Neutrophil (primary cell): ENCODE measurements around the gene SLC23A3.

Source experiments
- H3K27ac ChIP-seq: fragments of 200-600 bp; sonication (generic); 2 replicates; pipeline ENCODE4 v1.5.1; 2016; ENCODE audit warnings: mild to moderate bottlenecking, moderate library complexity
- H3K27me3 ChIP-seq: fragments of 200-600 bp; sonication (generic); 2 replicates; pipeline ENCODE4 v1.6.0; 2016; ENCODE audit warnings: mild to moderate bottlenecking
- H3K36me3 ChIP-seq: fragments of 200-600 bp; sonication (generic); 2 replicates; pipeline ENCODE4 v1.5.1; 2017
- H3K4me1 ChIP-seq, 2 experiments: fragments of 200-600 bp in 1 of 2; sonication (generic) in 1 of 2; 1 replicate in 1 of 2; 2 replicates in 1 of 2; pipeline versions ENCODE4 v1.5.1 to v1.6.1; 2013 to 2016; ENCODE audit warnings: low read depth in 1 of 2, low read length in 1 of 2, mild to moderate bottlenecking in 1 of 2, moderate library complexity in 1 of 2; ENCODE audit not compliant: control insufficient read depth in 1 of 2, insufficient read depth in 1 of 2
- H3K4me3 ChIP-seq, 2 experiments: fragments of 200-600 bp in 1 of 2; sonication (generic) in 1 of 2; 1 replicate in 1 of 2; 2 replicates in 1 of 2; pipeline ENCODE4 v1.5.1; 2013 to 2016; ENCODE audit warnings: low read depth in 1 of 2, low read length in 1 of 2, mild to moderate bottlenecking in 1 of 2, moderate library complexity in 1 of 2
- H3K9me3 ChIP-seq: fragments of 200-600 bp; sonication (generic); 2 replicates; pipeline ENCODE4 v1.5.1; 2016
- CTCF ChIP-seq: fragments of 200-600 bp; sonication (generic); IDR thresholded peaks from 2 replicates; pipeline ENCODE4 v1.5.1; 2016; ENCODE audit warnings: antibody characterized with exemption

SLC23A3 gene

GRCh38 chr2:219214786-219215185 lies 45.0 kb upstream of the SLC23A3 start:
- no peaks in the 10 kb centered on the region for H3K9me3 ChIP-seq
- peaks cover 45 to 54% of the 10 kb centered on the region in 2 experiments for H3K4me1 ChIP-seq
- H3K4me3 ChIP-seq = no peak overlapping the region
- peaks cover 39% of the 10 kb centered on the region for H3K36me3 ChIP-seq
- H3K27me3 ChIP-seq = peaks cover 21% of the 10 kb centered on the region
- TF ChIP-seq CTCF = no peak
- no peak overlapping the region for H3K27ac ChIP-seq

GRCh38 chr2:219214141-219214540 lies 44.3 kb upstream of the SLC23A3 start:
- Histone ChIP-seq H3K36me3 (peaks cover 38% of the 10 kb centered on the region), H3K4me1 (peaks cover 45 to 54% of the 10 kb centered on the region in 2 experiments), H3K9me3 (no peaks in the 10 kb centered on the region), H3K27me3 (peaks cover 15% of the 10 kb centered on the region), H3K4me3 (no peak overlapping the region), H3K27ac (no peak overlapping the region)
- no peak for TF ChIP-seq CTCF

GRCh38 chr2:219213486-219214071 lies 43.8 kb upstream of the SLC23A3 start:
- Histone ChIP-seq H3K9me3 (no peaks in the 10 kb centered on the region), H3K4me1 (peaks cover 45 to 54% of the 10 kb centered on the region in 2 experiments), H3K36me3 (peaks cover 39% of the 10 kb centered on the region), H3K4me3 (no peak overlapping the region), H3K27ac (no peak overlapping the region), H3K27me3 (peaks cover 15% of the 10 kb centered on the region)
- TF ChIP-seq CTCF = no peak

GRCh38 chr2:219213026-219213415 lies 43.2 kb upstream of the SLC23A3 start:
- H3K4me1 ChIP-seq = peaks cover 45 to 54% of the 10 kb centered on the region in 2 experiments
- H3K9me3 ChIP-seq = no peaks in the 10 kb centered on the region
- no peak overlapping the region for H3K27ac ChIP-seq
- TF ChIP-seq CTCF = no peak
- H3K27me3 ChIP-seq = peaks cover 15% of the 10 kb centered on the region
- peaks cover 45% of the 10 kb centered on the region for H3K36me3 ChIP-seq
- H3K4me3 ChIP-seq = no peak overlapping the region

GRCh38 chr2:219210886-219211362 lies 41.1 kb upstream of the SLC23A3 start:
- Histone ChIP-seq H3K4me3 (no peak overlapping the region), H3K4me1 (peaks cover 51 to 61% of the 10 kb centered on the region in 2 experiments), H3K27ac (peak overlapping the region; percentile 13), H3K36me3 (peaks cover 50% of the 10 kb centered on the region), H3K27me3 (peaks cover 6% of the 10 kb centered on the region), H3K9me3 (no peaks in the 10 kb centered on the region)
- no peak for TF ChIP-seq CTCF
